Measurements from ENCODE around the gene RNF152.

RNF152 gene

DNA sequence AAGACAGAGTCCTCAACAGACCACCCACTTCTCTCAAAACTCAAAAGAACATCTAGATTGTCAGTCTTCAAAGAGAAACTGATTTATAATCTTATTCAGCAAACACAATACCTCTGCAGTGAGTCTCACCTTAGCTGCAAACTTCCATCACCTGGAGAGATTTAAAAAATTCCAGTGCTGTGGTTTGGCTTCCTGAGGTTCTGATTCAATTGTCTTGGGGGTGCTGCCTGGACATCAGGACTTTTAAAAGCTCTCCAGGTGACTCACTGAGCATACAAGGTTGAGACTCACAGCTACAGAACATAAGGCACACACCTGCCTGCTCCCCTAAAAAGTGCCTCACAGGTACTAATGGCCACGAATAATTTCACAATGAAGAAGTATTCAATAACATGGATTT is 40.3 kb downstream of the RNF152 start:
- no peak for DNase-seq

DNA sequence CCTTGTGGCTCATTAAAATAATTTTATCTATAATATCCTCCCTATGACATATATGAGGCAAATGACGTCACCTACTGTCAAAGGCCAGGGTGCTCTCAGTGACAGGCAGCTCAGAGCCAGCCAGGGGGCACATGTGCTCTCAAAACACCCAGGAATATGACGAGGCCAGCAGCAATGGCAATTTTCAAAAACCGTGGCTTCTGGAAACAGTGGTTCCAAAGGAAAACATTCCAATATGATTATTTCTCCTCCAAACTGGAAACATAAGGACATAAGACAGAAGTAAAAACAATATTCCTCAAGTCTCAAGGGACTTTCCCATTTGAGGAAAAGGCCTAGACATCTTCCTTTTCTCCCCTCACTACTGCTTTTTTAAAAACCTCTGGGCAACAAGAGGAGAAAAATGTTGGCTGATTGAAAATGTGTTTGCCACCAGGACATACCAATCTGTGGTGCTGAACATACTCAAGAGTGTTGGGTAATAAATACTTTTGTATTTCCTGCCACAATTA is 40.8 kb downstream of the RNF152 start:
- DNase-seq, result no peak

DNA sequence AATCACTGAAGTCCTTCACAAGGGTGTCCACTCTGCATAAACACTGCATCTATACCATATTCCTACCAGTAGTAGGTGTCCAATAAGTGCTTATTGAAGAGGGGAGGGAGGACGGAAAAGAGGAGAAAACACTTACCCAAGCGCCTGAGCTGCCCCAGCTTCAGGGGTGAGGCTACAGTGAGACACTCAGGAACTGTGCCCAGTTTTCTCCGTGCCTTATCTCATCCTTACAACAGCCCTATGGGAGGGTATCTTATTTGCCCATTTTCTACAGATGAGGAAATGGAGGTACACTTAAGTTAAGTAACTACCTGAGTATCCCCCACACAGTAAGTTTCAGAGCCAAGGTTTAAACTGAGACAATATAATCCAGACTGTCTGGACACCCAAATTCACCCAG is 41.5 kb downstream of the RNF152 start:
- no peak for DNase-seq

- DNase-seq, result no peak
Measured at GRCh38 chr18:61850756-61851155, 42.1 kb downstream of the RNF152 start.

GRCh38 chr18:61847164-61847791 is 45.5 kb downstream of the RNF152 start:
- no peak for DNase-seq

DNA sequence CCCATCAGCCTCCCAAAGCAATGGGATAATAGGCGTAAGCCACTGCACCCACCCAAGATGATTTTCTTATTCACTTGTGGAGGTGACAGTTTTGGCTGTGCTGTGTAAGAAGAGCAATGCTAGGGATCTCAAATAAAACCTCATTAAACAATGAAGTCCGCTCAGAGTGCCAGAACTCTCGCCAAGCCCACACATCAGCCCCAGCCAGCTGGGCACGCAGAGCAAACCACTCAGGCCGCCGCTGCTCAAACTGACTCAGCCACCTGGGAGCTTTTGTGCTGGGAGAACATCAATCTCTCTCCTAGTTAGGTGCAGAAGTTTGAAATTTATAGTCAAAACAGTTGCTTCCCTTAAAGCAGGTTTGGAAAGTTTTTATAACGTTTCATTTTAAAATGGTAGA is 47.6 kb downstream of the RNF152 start:
- no peak for DNase-seq

- no peak for DNase-seq
Measured at GRCh38 chr18:61844726-61845125, 48.1 kb downstream of the RNF152 start.

DNA sequence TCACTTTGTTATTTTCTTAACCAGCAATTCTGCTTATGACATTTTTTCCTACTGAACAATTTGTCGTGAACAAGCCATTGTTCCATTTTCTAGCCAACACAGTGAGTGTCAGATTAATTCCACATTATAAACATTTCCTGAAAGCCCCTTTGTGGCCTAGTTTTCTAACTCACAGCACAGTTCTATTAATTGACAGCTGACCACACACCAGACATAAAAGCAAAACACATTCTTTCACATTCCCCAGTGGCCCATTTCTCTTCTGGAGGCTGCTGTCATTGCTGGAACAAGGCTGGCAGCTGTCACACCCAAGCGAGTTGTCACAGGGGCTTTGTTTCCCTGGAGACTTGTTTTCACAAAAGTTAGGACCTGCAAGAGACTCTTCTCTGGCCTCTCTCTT is 50.7 kb downstream of the RNF152 start:
- DNase-seq, result no peak

GRCh38 chr18:61841706-61842105 is 51.1 kb downstream of the RNF152 start:
- no peak for DNase-seq

DNA sequence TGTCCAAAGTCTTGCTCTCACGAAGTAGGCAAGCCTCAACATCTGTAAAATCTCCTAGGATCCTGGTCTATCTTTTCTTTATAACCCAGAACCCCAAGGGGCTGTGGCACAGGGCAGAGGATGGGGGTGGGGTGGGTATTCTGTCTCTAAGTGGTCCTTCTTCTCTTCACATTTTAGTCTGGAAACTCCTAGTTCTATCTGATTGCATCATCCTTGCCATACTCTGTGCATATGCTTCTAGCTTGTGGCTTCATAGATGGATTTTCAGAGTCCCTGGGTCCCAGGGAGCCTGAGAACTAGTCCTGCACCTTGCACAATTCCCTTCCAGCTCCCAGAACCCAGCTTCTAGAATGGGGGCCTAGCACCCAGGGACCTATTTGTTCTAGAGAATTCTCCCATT is 52.5 kb downstream of the RNF152 start:
- no peak for DNase-seq

DNA sequence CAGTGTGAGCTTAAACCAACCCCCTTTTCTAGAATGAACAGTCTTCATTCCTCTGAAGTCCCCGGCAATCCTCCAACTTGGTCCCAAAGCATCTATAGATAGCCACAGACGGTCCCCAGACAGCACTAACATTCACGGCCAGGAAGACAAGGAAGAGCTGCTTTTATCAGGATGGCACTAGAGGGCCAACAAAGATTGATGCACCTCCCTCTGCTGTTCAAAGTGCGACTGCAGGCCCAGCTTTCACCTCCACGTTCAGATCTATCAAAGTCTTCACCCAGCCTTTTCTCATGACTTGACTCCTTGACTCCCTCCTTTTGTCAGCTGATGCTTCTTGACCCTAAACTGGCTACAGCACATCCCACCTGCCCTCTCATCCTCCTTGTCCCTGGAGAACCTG is 54.3 kb downstream of the RNF152 start:
- DNase-seq, result no peak

DNA sequence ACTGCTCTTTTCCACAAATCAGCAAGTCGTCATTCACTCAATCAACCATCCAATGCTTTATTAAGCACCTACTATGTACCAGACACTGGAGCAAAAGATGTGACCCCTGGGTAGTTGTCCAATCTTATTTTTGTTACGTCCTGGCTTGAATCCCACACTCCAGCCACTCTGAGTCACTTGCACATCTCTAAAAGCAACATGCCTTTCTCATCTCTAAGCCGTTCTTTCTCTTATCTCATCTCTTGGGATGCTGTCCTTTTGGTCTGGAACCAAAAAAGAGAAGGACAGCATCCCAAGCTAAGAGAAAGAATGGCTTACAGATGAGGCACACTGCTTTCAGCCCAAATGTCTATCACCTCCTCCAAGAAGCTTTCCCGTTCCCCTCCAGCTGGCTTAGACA is 58.8 kb downstream of the RNF152 start:
- no peak for DNase-seq

- DNase-seq, result no peak
Measured at GRCh38 chr18:61833387-61833786, 59.4 kb downstream of the RNF152 start.

- DNase-seq, result no peak
Measured at GRCh38 chr18:61832858-61833257, 59.9 kb downstream of the RNF152 start.

DNA sequence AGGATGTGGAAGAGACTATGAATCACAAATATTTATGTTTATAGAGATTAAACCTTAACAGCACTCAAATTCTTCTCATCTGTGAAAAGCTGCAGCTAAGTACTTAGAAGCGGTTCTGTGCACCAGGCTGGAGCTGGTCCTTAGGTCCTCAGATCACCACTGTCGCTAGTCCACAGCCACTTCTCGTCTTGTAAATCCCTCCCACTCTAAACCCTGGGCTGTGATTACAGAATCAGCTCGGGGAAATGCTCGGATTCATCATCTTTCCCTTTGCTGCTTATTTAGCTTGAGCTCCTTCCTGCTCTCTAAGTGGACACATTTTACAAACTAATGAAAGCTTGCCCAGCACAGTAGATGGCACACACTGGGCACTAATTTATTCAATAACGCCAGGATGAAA is 61.7 kb downstream of the RNF152 start:
- DNase-seq, result no peak

DNA sequence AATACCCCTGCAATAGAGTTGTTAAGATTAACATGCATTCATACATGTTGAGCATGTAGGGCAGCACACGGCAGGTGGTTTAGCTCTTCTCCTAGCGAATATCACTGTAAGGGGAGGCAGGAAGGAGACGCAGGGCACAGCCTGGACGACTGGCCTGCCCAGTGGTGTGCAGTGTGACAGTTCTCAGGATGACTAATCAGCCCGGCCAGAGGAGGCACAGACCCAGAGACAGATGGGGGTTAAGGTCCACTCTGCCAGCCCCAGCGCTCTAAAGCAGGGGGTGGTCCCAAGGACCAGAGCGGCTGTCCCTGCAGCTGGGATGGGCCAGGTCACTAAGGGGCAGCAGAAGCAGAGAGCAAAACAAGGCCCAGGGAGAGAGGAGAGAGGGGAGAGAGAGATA is 63.7 kb downstream of the RNF152 start:
- no peak for DNase-seq

- DNase-seq, result no peak
Measured at GRCh38 chr18:61827591-61827990, 65.2 kb downstream of the RNF152 start.

DNA sequence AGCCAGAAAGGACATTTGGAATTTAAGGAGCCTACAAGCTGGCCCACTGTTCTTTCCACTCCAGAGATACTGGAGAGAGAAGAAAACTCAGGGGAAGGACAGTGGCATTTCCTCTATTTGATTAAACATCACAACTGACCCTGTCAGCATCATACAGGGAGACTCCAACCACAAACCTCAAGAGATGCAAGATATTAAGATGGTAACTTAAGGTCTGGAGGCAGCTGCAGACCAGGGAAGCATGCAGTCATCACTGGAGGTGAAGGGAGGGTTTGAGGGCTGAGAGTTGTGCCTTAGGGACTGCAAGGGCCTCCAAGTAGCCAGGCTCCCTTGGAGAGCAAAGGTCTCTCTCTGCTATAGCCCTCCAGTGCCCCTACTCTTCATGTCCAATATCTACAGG is 67.4 kb downstream of the RNF152 start:
- no peak for DNase-seq

DNA sequence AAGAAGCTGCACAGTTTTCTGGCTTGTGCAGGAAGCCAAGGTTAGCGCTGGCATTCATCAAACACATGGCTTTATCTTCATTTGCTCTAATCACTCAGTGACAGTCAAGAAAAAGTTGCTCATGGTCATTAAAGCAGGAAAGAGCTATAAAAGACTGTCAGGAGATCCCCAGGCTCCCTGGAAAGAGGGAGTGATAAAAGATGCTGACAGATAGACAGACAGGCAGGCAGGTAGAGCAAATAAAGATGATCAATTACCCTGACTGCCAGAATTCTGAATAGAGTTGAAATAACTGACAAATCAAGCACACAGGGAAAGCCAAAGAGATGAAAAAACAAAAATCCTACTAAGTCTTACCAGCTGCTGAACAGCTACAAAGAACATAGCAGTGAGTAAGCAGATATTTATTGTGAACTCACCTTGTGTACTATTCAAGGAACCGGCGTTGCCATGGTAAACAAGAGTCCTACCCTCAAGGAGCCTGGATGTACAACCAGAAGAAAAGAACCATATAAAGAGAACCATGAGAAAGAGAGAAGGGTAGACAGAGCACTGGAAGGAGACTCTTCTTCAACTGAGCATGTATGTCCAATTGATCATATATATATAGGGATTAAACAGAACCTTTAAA is 68.0 kb downstream of the RNF152 start:
- no peak for DNase-seq

DNA sequence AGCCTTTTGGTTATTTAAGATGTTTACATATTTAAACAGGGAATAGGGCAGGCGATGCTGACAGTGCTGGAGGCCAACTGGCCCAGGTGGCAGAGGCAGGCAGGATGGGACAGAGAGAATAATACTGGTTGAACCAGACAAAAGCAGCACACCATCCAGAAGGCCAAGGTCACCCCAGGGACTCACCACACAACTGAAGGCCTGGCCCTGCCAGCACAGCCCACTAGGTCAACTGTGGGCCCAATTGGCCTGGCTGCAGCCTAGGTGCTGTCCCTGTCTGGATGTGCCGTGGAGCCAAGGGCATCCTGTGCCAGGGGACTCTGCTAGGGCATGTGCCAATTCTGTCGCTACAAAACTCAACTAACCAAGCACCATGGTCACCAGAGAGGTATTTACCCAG is 69.2 kb downstream of the RNF152 start:
- DNase-seq, result no peak

DNA sequence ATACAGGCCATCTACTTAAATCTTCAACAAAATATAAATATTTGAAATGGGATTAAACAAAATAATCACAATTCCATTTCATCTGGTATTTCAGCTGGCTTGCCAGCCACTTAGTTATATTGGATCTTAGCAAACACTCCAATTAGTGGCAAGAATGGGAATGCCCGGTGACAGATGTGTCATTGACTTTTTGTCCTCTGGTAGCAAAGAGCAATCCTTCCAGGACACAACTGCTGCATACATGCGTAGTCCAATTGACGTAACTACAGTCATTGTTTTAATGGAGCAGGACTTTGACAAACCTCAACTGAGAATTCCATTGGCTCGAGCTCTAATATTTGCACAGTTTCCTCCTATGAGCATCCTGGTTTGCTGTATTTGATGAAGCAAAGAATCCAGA is 69.9 kb downstream of the RNF152 start:
- no peak for DNase-seq

DNA sequence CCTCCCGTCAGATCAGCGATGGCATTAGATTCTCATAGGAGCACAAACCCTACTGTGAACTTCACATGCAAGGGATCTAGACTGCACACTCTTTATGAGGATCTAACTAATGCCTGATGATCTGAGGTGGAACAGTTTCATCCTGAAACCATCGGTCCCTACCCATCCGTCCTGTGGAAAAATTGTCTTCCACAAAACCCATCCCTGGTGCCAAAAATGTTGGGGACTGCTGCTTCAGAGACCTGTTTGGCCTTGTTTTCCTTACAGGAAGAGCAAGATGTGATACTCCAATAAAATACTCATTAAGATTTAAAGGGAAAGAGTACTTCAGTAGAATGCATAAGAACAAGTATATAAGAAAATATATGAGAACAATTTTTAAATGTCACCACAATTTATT is 71.1 kb downstream of the RNF152 start:
- DNase-seq, result no peak

DNA sequence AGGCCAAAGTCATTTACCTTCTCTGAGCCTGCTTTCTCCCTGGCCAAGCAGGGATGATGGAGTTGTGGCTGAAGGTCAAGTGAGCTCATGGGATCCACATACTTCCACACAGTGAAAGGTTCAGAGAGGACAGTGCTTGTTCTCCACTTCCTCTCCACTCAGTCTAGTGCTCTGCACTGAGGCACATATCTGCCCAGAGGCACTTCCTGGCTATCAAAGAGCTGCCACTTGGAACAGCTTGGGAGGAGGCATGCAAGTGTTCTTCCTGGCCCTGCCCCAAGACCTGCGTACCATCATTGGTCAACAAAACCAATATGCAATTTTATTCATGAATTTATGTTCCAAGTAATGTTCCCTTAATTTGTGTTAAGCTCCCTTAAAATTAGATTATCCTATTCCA is 71.9 kb downstream of the RNF152 start:
- DNase-seq, result no peak

DNA sequence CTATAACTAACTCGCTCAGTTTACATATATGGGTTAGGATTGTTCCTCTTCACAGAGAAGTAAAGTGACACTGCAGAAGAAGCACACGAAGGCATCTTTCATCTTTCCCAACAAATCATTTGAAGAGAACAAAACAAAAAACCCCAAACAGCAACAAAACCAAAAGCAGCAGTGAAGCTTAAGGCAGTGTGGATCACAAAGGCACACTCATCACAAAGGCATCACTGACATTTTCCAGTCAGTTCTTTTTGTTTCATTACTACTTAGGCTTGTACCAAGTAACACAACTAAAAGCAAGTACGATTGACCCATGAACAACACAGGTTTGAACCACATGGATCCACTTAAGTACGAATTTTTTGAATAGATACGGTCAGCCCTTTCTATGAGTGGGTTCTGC is 75.7 kb downstream of the RNF152 start:
- DNase-seq, result no peak

DNA sequence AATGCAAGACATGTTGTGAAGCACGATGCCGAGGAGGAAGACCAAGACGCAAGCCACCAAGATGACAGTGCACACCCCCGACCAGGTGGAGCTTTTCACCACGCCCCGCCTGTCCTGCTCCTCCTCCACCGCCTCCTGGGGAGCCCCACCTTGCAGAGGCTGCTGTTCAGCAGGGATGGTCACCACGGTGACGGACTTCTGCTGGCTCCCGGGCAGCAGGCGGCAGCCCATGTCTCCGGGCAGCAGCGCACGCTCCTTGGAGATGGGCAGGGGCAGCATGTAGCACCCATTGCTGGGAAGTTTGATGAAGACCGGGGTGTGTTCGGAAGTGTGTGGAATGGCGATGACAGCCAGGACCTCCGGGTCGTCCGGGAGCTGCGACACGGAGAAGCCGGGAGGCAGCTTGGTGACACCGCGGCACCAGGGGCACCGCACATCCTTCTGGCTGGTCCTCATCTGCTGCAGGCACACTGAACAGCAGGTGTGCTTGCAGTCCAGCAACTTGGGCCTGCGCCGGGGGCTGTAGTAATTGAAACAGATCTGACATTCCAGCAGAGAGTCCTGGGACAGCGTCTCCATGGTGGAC is 76.8 kb downstream of the RNF152 start:
- no peak for DNase-seq
